BE2C (cell line): ENCODE data around the gene STK32A.

Experiments
- DNase-seq: peaks from one replicate; pipeline ENCODE4 v3.0.0-alpha.2; 2020
- H3K27me3 ChIP-seq: fragments of 250-450 bp; sonication (Bioruptor Pico); 2 replicates; pipeline ENCODE4 v1.5.1; 2020; ENCODE audit warnings: mild to moderate bottlenecking
- H3K36me3 ChIP-seq: fragments of 250-450 bp; sonication (Bioruptor Pico); 2 replicates; pipeline ENCODE4 v1.5.1; 2020; ENCODE audit warnings: mild to moderate bottlenecking
- H3K4me1 ChIP-seq: fragments of 250-450 bp; sonication (Bioruptor Pico); 2 replicates; pipeline ENCODE4 v1.5.1; 2020
- H3K4me3 ChIP-seq: 2 replicates; pipeline ENCODE4 v1.5.1; 2011; ENCODE audit warnings: low read depth, low read length
- H3K9me3 ChIP-seq: fragments of 250-450 bp; sonication (Bioruptor Pico); 2 replicates; pipeline ENCODE4 v1.5.1; 2020
- CTCF ChIP-seq: IDR thresholded peaks from 2 replicates; pipeline ENCODE4 v1.5.1; 2012; ENCODE audit warnings: mild to moderate bottlenecking, low read depth, low read length

The STK32A gene

GRCh38 chr5:147400881-147401280, 166.1 kb downstream of the STK32A start:
- Histone ChIP-seq H3K4me3 (no peak overlapping the region), H3K27me3 (no peaks in the 10 kb centered on the region), H3K9me3 (no peaks in the 10 kb centered on the region), H3K4me1 (peaks cover 15% of the 10 kb centered on the region), H3K36me3 (peaks cover 73% of the 10 kb centered on the region)
- no peak for DNase-seq
- no peak for TF ChIP-seq CTCF

- no peak for DNase-seq
- H3K36me3 ChIP-seq, result peaks cover 78% of the 10 kb centered on the region
- no peak for TF ChIP-seq CTCF
- H3K27me3 ChIP-seq, result no peaks in the 10 kb centered on the region
- peaks cover 12% of the 10 kb centered on the region for H3K4me1 ChIP-seq
- no peaks in the 10 kb centered on the region for H3K9me3 ChIP-seq
- H3K4me3 ChIP-seq, result no peak overlapping the region
These were observed 169.1 kb downstream of the STK32A start for GRCh38 chr5:147403651-147404640.

GRCh38 chr5:147404706-147405105, 169.9 kb downstream of the STK32A start:
- DNase-seq, result no peak
- Histone ChIP-seq H3K4me1 (peaks cover 9% of the 10 kb centered on the region), H3K9me3 (no peaks in the 10 kb centered on the region), H3K27me3 (no peaks in the 10 kb centered on the region), H3K36me3 (peaks cover 79% of the 10 kb centered on the region), H3K4me3 (no peak overlapping the region)
- TF ChIP-seq CTCF, result no peak

GRCh38 chr5:147406636-147407035, 171.8 kb downstream of the STK32A start:
- no peaks in the 10 kb centered on the region for H3K9me3 ChIP-seq
- no peak overlapping the region for H3K4me3 ChIP-seq
- H3K4me1 ChIP-seq, result peaks cover 11% of the 10 kb centered on the region
- no peaks in the 10 kb centered on the region for H3K27me3 ChIP-seq
- no peak for DNase-seq
- no peak for TF ChIP-seq CTCF
- H3K36me3 ChIP-seq, result peaks cover 73% of the 10 kb centered on the region

GRCh38 chr5:147407094-147407681, 172.4 kb downstream of the STK32A start:
- peaks cover 69% of the 10 kb centered on the region for H3K36me3 ChIP-seq

More at GRCh38 chr5:147407094-147407681, 172.4 kb downstream of the STK32A start:
- no peak for TF ChIP-seq CTCF
- Histone ChIP-seq H3K27me3 (no peaks in the 10 kb centered on the region), H3K9me3 (no peaks in the 10 kb centered on the region), H3K4me1 (peaks cover 16% of the 10 kb centered on the region), H3K4me3 (no peak overlapping the region)
- no peak for DNase-seq
